NCI-H774 (cell line): ENCODE measurements around the gene TMEM69.
"Not testable (repeated sequence)": the region's sequence is repeated elsewhere in the genome, so short reads cannot be mapped to it uniquely, and the experiment has no call there.

Experiments used
- DNase-seq: peaks from one replicate; lab custom pipeline; 2025; lab: John Stamatoyannopoulos, UW

The TMEM69 gene

GRCh38 chr1:45678489-45678888, 9.5 kb upstream of the TMEM69 start:
- no peak for DNase-seq

DNA sequence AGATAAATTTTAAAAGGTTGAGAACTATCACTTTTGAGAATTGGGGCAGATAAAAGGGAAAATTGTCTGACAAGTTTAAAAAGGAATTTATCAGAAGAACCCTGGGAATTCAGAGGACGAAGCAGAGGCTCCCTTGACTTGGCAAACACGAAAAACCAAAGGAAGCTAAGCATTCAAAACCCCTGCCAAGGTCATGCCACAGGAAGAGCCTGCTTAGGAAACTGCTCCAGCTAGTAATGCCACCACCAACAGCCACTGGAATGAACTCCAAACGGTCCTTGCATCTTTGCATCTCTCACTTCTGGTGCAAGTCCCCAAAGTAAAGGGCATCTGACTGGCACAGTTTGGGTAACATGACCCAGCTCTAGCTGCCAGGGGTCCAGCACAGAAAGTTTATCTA, 8.9 kb upstream of the TMEM69 start:
- DNase-seq = no peak

DNA sequence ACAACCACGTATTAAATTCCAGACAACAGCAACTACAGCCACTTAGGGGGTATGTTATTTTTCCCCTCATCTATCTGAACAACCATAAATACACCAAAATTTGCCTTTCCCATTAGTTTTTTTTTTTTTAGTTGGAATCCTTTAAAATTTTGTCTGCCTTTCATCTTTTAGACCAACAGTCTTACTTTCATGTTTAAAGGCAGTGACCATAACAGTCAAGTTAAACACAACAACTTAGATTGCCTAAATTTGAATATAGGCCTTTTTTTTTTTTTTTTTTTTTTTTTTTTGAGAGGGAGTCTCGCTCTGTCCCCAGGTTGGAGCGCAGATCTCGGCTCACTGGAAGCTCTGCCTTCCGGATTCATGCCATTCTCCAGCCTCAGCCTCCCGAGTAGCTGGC, 5.0 kb upstream of the TMEM69 start:
- no peak for DNase-seq

GRCh38 chr1:45684402-45684801, 3.6 kb upstream of the TMEM69 start:
- DNase-seq = no peak

DNA sequence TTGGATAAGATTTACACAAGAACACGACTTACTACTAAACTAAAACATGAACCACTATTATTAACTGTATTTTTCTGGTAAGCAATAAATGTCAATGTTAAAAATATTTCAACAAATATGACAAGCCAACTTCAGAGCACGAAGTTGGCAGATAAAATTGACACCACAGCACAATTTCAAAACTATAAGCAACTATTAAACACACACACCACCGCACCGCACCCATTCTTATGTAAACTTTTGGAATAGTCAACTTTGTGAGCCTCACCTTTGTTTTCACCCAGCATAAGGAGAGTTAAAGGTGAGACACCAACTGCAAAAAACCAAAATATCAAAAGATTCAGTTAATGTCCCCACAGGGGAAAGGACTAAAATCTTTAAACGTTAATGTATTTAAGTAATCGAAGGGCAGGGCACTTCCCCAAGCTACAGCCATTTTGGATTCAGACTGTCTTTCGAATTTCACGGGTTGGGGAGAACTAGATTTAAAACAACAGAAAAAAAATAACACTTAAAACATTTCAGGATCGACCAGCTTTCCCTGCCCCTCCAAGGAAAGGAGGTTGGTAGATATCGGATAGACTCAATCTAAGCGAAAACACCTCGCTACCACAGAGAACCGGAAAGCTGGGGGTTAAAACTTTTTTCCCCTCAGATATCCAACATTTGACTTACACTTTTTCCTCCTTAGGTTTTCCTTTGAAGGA, 2.5 kb upstream of the TMEM69 start:
- DNase-seq = no peak

DNA sequence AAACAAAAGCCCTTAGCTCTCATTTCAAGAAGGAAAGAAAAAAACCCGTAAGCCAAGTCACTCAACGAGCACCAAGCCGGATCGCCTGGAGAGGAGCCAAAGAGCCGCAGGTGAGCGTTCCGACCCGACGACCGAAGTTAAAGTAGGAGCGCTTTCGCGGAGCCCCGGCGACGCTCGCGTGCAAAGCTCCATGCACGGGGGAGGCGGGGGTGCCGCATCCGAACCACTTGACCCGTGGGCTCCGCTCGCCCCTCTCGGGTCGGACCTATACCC, 2.0 kb upstream of the TMEM69 start:
- peak; percentile 50 for DNase-seq

DNA sequence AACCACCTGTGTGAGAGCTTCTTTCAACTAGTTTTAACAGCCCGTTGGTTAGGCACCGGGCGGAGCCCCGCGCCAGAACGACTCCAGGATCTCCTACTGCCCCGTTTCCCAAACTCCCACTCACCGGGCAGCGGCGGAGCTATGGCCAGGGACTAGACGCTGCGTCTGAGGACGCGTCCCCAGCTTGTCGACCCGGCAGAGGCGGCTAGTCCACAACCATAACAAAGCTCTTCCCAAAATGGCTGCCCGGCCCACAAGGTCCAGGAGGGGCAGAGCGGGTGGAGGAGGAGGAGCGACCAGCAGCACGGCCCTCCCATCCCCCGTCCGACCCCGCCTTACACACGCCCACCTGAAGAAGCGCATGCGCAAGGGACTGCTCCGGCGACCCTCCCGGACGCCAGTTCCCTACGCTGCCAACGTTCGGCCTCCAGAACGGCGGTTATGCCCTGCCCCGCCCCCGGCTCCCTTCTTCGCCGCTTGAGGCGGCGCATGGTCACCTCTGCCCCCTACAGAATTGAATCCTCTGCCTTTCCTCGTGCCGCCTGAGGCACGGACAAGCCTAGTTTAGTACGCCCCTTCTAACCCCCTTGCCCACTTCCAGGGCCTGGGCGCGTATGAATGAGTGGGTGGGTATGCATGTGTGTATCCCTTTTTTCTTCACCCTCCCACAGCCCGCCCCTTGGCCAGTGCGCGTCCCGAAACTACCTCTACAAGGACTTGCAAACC, 1.5 kb upstream of the TMEM69 start, which contains the start of gene GPBP1L1:
GPBP1L1 (minus strand) TSS at position 246 of the 726 bp plus-strand sequence. CDS start 27,446 bp downstream, outside the sequence.
- peak; percentile 98 for DNase-seq

DNA sequence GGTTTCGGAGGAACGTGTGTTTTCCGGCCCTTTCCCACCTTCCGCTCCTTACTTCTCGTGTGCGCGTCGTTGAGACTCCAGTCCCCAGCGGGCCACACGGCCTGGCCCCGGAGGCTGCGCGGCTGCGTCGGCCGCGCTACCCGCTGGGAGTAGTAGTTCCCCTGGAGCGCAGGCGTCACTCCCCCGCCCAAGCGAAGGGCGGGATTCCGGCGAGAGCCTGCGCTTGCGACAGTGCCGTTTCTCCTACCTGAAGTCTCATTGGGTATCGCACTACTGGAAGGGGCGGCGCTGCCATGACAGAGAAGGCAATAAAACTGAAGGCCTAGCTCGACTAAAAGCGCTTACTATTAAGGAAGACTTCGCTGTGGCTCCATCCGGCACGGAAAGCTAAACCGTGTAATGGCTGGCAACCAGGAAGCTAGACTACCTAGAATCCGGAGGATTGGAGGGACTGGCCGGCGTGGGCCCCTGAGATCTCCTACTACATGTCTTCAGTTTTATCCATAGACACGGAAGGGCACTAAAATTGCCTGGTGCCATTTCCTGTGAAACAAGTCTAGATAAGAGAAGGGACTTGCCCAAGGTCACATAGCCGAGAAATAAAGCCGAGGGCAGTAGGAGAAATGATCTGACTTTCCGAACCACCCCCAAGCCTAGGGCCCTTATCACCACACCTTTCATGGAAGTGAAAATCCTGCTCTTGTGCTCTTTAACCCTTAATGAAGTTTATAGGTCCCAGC, 797 bp upstream of the TMEM69 start:
- DNase-seq = peak; percentile 100

GRCh38 chr1:45693811-45694210, 5.8 kb downstream of the TMEM69 start:
- not testable (repeated sequence) for DNase-seq

DNA sequence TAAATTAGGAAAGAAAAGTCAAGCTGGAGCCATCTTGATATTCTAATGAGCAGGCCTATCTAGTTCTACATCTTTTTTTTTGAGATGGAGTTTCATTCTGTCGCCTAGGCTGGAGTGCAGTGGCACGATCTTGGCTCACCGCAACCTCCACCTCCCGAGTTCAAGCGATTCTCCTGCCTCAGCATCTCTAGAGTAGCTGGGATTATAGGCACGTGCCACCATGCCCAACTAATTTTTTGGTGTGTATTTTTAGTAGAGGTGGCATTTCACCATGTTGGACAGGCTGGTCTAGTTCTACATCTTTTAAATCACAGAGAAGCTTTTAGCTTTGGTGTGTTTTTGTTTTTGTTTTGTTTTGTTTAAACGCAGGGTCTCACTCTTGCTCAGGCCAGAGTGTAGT, 6.8 kb downstream of the TMEM69 start:
- DNase-seq = no peak

DNA sequence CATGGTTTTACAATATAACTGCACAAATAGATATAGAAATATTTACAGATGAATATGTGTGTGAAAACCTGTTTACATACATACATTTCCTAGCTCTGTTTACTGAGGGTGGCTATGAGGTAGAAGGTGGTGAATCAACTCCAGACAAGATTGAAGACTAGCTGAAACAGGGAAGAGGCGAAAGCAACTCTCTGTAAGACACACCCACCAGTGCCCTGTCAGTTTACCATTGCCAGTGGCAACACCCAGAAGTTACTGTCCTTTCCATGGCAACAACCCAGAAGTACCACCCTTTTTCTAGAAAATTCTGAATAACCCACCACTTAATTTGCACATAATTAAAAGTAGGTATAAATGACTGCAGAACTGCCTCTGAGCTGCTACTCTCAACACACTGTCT, 16.7 kb downstream of the TMEM69 start:
- no peak for DNase-seq

DNA sequence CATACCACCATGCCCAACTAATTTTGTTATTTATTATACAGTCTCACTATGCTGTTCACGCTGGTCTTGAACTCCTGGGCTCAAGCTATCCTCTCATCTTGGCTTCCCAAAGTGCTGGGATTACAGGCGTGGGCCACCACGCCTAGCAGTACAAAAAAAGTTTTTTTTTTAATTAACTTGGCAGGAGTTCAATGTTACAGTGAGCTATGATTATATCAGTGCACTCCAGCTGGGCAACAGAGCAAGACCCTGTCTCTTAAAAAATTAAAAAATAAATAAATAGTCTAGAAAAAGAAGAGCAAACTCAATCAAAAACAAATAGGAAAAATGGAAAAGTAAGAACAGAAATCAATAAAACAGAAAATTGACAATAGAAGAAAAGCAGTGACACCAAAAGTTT, 25.7 kb downstream of the TMEM69 start:
- DNase-seq = no peak

- DNase-seq = no peak
These were observed 28.7 kb downstream of the TMEM69 start for GRCh38 chr1:45716700-45717099.

DNA sequence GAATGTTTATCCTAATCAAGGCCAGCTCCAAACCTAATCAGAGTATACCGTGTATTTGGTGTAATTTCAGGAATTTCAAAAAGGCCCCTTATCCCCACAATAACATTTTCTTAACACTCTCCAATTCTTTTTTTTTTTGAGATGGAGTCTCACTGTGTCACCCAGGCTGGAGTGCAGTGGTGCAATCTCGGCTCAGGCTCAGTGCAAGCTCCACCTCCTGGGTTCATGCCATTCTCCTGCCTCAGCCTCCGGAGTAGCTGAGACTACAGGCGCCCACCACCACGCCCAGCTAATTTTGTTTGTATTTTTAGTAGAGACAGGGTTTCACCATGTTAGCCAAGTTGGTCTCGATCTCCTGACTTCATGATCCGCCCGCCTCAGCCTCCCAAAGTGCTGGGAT, 29.4 kb downstream of the TMEM69 start:
- not testable (repeated sequence) for DNase-seq

GRCh38 chr1:45718289-45718688, 30.3 kb downstream of the TMEM69 start:
- DNase-seq = no peak

GRCh38 chr1:45721207-45721606, 33.2 kb downstream of the TMEM69 start:
- no peak for DNase-seq

GRCh38 chr1:45722809-45723208, 34.8 kb downstream of the TMEM69 start:
- DNase-seq = no peak

DNA sequence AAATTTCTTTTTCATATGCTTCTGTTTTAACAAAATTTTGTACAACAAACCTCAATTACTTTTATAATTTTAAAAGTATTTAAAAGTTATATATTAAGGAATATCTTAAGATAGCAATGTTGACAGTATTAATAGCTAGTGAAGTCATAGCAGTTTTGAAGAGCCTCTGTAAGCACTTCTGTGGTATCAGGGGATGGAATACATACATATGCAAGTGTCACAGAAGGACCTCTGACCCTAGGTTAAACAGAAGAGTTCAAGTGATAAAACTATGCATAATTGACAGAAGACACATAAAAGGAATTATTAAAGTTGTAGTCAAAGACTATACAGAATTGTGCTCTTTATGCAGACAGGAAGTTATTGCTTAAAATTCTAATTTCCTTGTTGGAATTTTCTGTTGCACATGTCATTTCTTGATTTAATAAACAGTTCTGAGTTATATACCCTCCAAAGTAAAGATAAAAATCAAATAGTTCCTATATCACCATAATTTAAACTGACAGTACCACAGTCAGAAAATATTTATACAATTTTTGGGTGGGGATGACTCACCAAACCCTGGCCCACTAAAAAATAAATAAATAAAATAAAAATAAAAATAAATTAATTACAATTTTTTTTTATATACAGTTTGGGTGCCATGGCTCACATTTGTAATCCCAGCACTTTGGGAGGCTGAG, 35.4 kb downstream of the TMEM69 start:
- no peak for DNase-seq

- not testable (repeated sequence) for DNase-seq
These were observed 38.0 kb downstream of the TMEM69 start for GRCh38 chr1:45726007-45726406.

GRCh38 chr1:45730075-45730779, 42.2 kb downstream of the TMEM69 start:
- no peak for DNase-seq

GRCh38 chr1:45730780-45731319, 42.9 kb downstream of the TMEM69 start:
- no peak for DNase-seq

DNA sequence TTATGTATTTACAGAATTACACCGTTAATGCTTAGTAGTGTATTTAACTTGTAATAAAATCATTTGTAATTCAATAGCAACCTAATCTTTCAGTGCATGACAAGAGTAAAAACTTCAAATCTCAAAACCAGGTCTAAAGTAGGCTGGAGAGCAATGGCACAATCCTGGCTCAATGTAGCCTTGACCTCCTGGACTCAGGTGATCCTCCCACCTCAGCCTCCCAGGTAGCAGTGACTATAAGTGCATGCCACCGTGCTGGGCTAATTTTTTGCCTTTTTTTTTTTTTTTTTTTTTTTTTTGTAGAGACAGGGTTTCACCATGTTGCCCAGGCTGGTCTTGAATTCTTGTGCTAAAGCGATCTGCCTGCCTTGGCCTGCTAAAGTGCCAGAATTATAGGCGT, 51.2 kb downstream of the TMEM69 start:
- no peak for DNase-seq
